Neural cell (in vitro differentiated cells): ENCODE results near the gene C6orf141. TPM values are rescaled to one million over a fixed set of nuclear protein-coding genes. Genes with fewer than 3 reads are reported as not detected.

Experiments used
- H2AFZ ChIP-seq: fragments of 200-600, 300-800 bp; sonication (generic), shearing (Covaris generic); 2 replicates; pipeline ENCODE4 v1.6.0; 2014; ENCODE audit warnings: low read depth, mild to moderate bottlenecking, antibody characterized with exemption, low read length, moderate library complexity
- H3F3A ChIP-seq: fragments of 200-600 bp; shearing (Covaris generic); 2 replicates; pipeline ENCODE4 v1.6.1; 2016; ENCODE audit warnings: mild to moderate bottlenecking, moderate library complexity, mixed read lengths, antibody characterized with exemption, low read length; ENCODE audit not compliant: insufficient read depth, poor library complexity, severe bottlenecking
- H3K27ac ChIP-seq: fragments of 200-600, 300-800 bp; sonication (generic), shearing (Covaris generic); 2 replicates; pipeline ENCODE4 v1.5.1; 2014; ENCODE audit warnings: mild to moderate bottlenecking, low read length, moderate library complexity
- H3K27me3 ChIP-seq: fragments of 300-800, 200-600 bp; sonication (generic), shearing (Covaris generic); 2 replicates; pipeline ENCODE4 v1.6.0; 2014; ENCODE audit warnings: mild to moderate bottlenecking, low read depth, low read length, moderate library complexity; ENCODE audit not compliant: insufficient read depth
- H3K36me3 ChIP-seq: fragments of 300-800, 200-600 bp; sonication (generic), shearing (Covaris generic); 2 replicates; pipeline ENCODE4 v1.5.1; 2014; ENCODE audit warnings: mild to moderate bottlenecking, antibody characterized with exemption, low read length, moderate library complexity; ENCODE audit not compliant: insufficient read depth
- H3K4me2 ChIP-seq: fragments of 300-800, 200-600 bp; sonication (generic), shearing (Covaris generic); 2 replicates; pipeline ENCODE4 v1.6.0; 2014; ENCODE audit warnings: mild to moderate bottlenecking, low read length
- H3K4me3 ChIP-seq: fragments of 300-800, 200-600 bp; sonication (generic), shearing (Covaris generic); 2 replicates; pipeline ENCODE4 v1.5.1; 2014; ENCODE audit warnings: mild to moderate bottlenecking, low read length, moderate library complexity
- H3K79me2 ChIP-seq: fragments of 200-600 bp; shearing (Covaris generic); replicated peaks from 2 replicates; pipeline ENCODE4 v1.6.0; 2014; ENCODE audit warnings: mild to moderate bottlenecking, low read length, moderate library complexity; ENCODE audit not compliant: insufficient read depth
- H3K9ac ChIP-seq: fragments of 300-800, 200-600 bp; sonication (generic), shearing (Covaris generic); 2 replicates; pipeline ENCODE4 v1.6.1; 2016; ENCODE audit warnings: mild to moderate bottlenecking, low read length, mixed read lengths
- H3K9me2 ChIP-seq: fragments of 200-600 bp; shearing (Covaris generic); 2 replicates; pipeline ENCODE4 v1.6.1; 2016; ENCODE audit warnings: mild to moderate bottlenecking, low read length, mixed read lengths; ENCODE audit not compliant: insufficient read depth
- H3K9me3 ChIP-seq: fragments of 200-600, 300-800 bp; sonication (generic), shearing (Covaris generic); 2 replicates; pipeline ENCODE4 v1.6.1; 2016; ENCODE audit warnings: mild to moderate bottlenecking, mixed run types, low read length, moderate library complexity, mixed read lengths
- H4K20me1 ChIP-seq: fragments of 200-600 bp; shearing (Covaris generic); 2 replicates; pipeline ENCODE4 v1.6.1; 2016; ENCODE audit warnings: mild to moderate bottlenecking, mixed run types; ENCODE audit not compliant: insufficient read depth
- EP300 ChIP-seq: fragments of 450-650 bp; conservative IDR thresholded peaks from 2 replicates; pipeline ENCODE4 v1.6.1; 2014; ENCODE audit warnings: antibody characterized with exemption, mild to moderate bottlenecking, moderate library complexity; ENCODE audit not compliant: poor library complexity, severe bottlenecking
- EZH2 ChIP-seq: fragments of 200-600, 300-800 bp; shearing (Covaris generic), sonication (generic); IDR thresholded peaks from 2 replicates; pipeline ENCODE4 v1.6.1; 2014; ENCODE audit warnings: antibody characterized with exemption, low read length, borderline replicate concordance, mild to moderate bottlenecking; ENCODE audit not compliant: insufficient read depth, poor library complexity, severe bottlenecking
- MXI1 ChIP-seq: fragments of 450-650 bp; conservative IDR thresholded peaks from 2 replicates; pipeline ENCODE4 v1.6.1; 2014; ENCODE audit warnings: antibody characterized with exemption, mild to moderate bottlenecking; ENCODE audit not compliant: poor library complexity, severe bottlenecking
- POLR2AphosphoS5 ChIP-seq: IDR thresholded peaks from 2 replicates; pipeline ENCODE4 v1.6.1; 2012
- RAD21 ChIP-seq: fragments of 450-650 bp; conservative IDR thresholded peaks from 2 replicates; pipeline ENCODE4 v1.6.1; 2014; ENCODE audit warnings: antibody characterized with exemption, mild to moderate bottlenecking, moderate library complexity
- REST ChIP-seq: IDR thresholded peaks from 2 replicates; pipeline ENCODE4 v1.6.1; 2012; ENCODE audit warnings: borderline replicate concordance
- SMC3 ChIP-seq: fragments of 450-650 bp; conservative IDR thresholded peaks from 2 replicates; pipeline ENCODE4 v1.6.1; 2014; ENCODE audit warnings: antibody characterized with exemption, mild to moderate bottlenecking, moderate library complexity; ENCODE audit not compliant: poor library complexity
- TAF1 ChIP-seq: IDR thresholded peaks from 2 replicates; pipeline ENCODE4 v1.6.1; 2012; ENCODE audit warnings: low read depth
- polyA plus RNA-seq: library from polyadenylated mRNA; depleted of rRNA; stranded (reverse); fragments of >200 nt; gene quantifications from 2 replicates; pipeline ENCODE4 v1.2.3, GENCODE V29; 2014
- TF ChIP-seq, protein P1 (sequence below): fragments of 450-650 bp; IDR thresholded peaks from 2 replicates; pipeline ENCODE4 v1.5.1; 2014; ENCODE audit warnings: antibody characterized with exemption, mild to moderate bottlenecking, moderate library complexity; ENCODE audit not compliant: poor library complexity, severe bottlenecking

The C6orf141 gene
- polyA plus RNA-seq, 1 donor from 2014 or later: not detected

DNA sequence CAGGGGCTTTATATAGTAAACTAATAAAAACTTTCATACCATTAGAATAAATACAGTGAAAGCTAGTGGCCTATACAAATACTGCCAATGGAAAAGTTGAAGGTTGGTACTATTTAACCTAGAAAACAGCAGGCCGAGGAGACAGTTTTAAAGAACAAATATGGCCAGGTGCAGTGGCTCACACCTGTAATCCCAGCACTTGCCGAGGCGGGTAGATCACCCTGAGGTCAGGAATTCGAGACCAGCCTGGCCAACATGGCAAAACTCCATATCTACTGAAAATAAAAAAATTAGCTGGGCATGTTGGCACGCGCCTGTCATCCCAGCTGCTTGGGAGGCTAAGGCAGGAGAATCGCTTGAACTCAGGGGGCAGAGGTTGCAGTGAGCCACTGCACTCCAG, 25.9 kb upstream of the C6orf141 start:
- no peaks in the 10 kb centered on the region for H3F3A ChIP-seq
- no peak overlapping the region for H3K4me2 ChIP-seq
- no peaks in the 10 kb centered on the region for H4K20me1 ChIP-seq
- H2AFZ ChIP-seq: no peak overlapping the region
- no peaks in the 10 kb centered on the region for H3K79me2 ChIP-seq
- no peaks in the 10 kb centered on the region for H3K27me3 ChIP-seq
- no peak overlapping the region for H3K27ac ChIP-seq
- no peaks in the 10 kb centered on the region for H3K9me2 ChIP-seq
- no peak overlapping the region for H3K9ac ChIP-seq
- TF ChIP-seq EP300: no peak
- TF ChIP-seq RAD21: no peak
- TF ChIP-seq MXI1: no peak
- no peak for TF ChIP-seq TAF1
- no peak for TF ChIP-seq POLR2AphosphoS5
- TF ChIP-seq, protein P1, sequence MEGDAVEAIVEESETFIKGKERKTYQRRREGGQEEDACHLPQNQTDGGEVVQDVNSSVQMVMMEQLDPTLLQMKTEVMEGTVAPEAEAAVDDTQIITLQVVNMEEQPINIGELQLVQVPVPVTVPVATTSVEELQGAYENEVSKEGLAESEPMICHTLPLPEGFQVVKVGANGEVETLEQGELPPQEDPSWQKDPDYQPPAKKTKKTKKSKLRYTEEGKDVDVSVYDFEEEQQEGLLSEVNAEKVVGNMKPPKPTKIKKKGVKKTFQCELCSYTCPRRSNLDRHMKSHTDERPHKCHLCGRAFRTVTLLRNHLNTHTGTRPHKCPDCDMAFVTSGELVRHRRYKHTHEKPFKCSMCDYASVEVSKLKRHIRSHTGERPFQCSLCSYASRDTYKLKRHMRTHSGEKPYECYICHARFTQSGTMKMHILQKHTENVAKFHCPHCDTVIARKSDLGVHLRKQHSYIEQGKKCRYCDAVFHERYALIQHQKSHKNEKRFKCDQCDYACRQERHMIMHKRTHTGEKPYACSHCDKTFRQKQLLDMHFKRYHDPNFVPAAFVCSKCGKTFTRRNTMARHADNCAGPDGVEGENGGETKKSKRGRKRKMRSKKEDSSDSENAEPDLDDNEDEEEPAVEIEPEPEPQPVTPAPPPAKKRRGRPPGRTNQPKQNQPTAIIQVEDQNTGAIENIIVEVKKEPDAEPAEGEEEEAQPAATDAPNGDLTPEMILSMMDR: no peak
- no peak for TF ChIP-seq SMC3
- no peak for TF ChIP-seq REST
- TF ChIP-seq EZH2: no peak
- H3K9me3 ChIP-seq: no peaks in the 10 kb centered on the region
- no peak overlapping the region for H3K4me3 ChIP-seq
- H3K36me3 ChIP-seq: no peaks in the 10 kb centered on the region

DNA sequence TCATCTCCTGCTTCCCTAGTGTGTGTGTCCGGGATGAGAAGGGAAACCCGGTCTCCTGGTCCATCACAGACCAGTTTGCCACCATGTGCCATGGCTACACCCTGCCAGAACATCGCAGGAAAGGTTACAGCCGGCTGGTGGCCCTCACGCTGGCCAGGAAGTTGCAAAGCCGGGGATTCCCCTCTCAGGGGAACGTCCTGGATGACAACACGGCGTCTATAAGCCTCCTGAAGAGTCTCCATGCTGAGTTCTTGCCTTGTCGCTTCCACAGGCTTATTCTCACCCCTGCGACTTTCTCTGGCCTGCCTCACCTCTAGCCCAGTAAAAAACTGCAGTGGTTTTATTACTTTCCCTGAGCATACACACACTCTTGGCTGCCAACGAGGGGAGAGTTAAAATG, 23.9 kb upstream of the C6orf141 start:
- Histone ChIP-seq H3K4me2 (no peak overlapping the region), H4K20me1 (no peaks in the 10 kb centered on the region), H3K79me2 (no peaks in the 10 kb centered on the region), H3K36me3 (no peaks in the 10 kb centered on the region), H3K27ac (no peak overlapping the region), H3K9ac (no peak overlapping the region), H3K27me3 (no peaks in the 10 kb centered on the region), H2AFZ (no peak overlapping the region), H3K4me3 (no peak overlapping the region), H3K9me3 (no peaks in the 10 kb centered on the region), H3K9me2 (no peaks in the 10 kb centered on the region), H3F3A (no peaks in the 10 kb centered on the region)
- no peak for TF ChIP-seq RAD21
- TF ChIP-seq EP300: no peak
- TF ChIP-seq, protein P1: no peak
- no peak for TF ChIP-seq MXI1
- no peak for TF ChIP-seq TAF1
- TF ChIP-seq POLR2AphosphoS5: no peak
- TF ChIP-seq EZH2: no peak
- TF ChIP-seq REST: no peak
